HG03108 (cell line): ENCODE measurements around the gene COMMD3.

ENCODE experiments used
- ATAC-seq: cut with Tn5 transposase; IDR thresholded peaks from one replicate; pipeline ENCODE4 v1.9.1; 2021; ENCODE audit warnings: moderate library complexity; ENCODE audit not compliant: unreplicated experiment

COMMD3 gene

DNA sequence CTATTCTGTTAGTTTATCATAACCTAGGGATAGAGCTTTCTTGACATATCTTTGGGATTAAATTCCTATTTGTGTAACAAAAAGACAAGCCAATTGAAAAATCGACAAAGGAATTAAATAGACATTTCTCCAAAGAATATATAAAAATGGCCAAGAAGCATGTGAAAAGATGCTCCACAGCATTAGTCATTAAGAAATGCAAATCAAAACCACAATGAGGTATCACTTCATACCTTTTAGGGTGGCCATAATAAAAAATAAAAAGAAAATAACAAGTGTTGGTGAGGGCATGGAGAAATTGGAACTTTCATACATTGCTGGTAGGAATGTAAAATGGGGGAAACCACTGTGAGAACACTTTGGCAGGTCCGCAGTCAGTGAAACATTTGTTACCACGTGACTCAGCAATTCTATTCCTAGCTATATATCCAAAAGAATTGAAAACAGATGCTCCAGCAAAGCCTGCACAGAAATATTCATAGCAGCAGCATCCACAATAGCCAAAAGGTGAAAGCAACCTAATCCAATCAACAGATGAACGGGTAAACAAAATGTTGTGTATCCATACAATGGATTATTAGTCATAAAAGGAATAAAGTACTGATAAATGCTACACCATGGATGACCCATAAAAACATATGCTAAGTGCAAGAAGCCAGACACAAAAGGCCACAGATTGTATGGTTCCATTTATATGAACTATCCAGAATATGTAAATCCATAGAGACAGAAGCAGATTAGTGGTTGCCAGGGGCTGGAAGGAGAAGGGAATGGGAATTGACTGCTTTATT lies 49.7 kb downstream of the COMMD3 start:
- ATAC-seq, result no peak

GRCh38 chr10:22366435-22366703 lies 50.2 kb downstream of the COMMD3 start:
- no peak for ATAC-seq

- no peak for ATAC-seq
These were observed 50.6 kb downstream of the COMMD3 start for GRCh38 chr10:22366771-22367170.

- ATAC-seq, result no peak
These were observed 51.3 kb downstream of the COMMD3 start for GRCh38 chr10:22367471-22367870.

DNA sequence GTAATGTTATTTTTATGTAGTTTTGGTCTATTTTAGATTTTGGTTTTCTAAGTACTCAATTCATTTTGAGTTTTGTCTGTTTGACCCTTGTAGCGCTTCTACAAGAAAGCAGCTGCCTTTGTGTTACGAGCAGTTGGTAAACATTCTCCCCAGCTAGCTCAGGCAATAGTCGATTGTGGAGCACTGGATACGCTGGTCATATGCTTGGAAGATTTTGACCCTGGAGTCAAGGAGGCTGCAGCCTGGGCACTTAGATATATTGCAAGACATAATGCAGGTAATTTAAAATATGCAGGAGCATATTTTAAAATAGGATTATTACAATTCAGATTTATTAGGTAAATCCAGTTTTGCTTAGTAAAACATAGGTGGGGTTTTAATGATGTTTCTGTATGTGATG lies 52.2 kb downstream of the COMMD3 start:
- no peak for ATAC-seq

DNA sequence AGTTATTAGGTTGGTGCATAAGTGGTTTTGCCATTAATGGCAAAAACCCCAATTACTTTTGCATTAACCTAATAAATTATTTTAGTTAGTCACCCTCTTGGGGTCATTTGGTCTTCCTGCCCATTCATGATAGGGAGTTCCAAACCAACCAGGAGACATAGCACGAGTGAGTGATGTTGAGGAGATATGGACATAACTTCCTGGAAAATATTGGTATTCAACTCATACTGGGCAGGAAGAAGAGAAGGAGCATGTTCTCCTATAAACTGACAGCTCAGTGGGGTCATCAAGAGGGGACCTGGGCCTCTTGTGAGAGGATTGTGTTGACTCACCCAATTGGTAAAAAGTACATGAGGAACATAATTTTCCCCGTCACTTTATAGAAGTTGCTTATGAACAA lies 52.8 kb downstream of the COMMD3 start:
- no peak for ATAC-seq

GRCh38 chr10:22369434-22370072 lies 53.4 kb downstream of the COMMD3 start:
- ATAC-seq, result no peak
